Glomerular endothelial cell (primary cell): ENCODE results near the gene CYP4A22. TPM values are rescaled to one million over a fixed set of nuclear protein-coding genes. Genes with fewer than 3 reads are reported as not detected.
A peak's percentile ranks its signal among the peaks of the same experiment; 100 is the strongest.
"Not testable (repeated sequence)": the region's sequence is repeated elsewhere in the genome, so short reads cannot be mapped to it uniquely, and the experiment has no call there.

Experiments
- DNase-seq: peaks from one replicate; pipeline ENCODE4 v3.0.0-alpha.2; 2011; ENCODE audit warnings: low read depth, low spot score; ENCODE audit errors: extremely low read depth
- total RNA-seq: library from RNA; depleted of rRNA; stranded (reverse); fragments of >200 nt; gene quantifications from 2 replicates; pipeline ENCODE4 v1.2.3, GENCODE V29; 2015

The CYP4A22 gene
- total RNA-seq, 1 donor from 2014 or later: not detected

DNA sequence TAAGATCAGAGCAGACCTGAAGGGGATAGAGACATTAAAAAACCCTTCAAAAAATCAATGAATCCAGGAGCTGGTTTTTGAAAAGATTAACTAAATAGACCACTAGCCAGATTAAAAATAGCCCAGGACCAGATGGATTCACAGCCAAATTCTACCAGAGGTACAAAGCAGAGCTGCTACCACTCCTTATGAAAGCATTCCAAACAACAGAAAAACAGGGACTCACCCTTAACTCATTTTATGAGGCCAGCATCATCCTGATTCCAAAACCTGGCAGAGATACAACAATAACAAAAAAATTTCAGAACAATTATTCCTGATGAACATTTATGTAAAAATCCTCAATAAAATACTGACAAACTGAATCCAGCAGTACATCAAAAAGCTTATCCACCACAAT lies 19.2 kb downstream of the CYP4A22 start:
- not testable (repeated sequence) for DNase-seq

DNA sequence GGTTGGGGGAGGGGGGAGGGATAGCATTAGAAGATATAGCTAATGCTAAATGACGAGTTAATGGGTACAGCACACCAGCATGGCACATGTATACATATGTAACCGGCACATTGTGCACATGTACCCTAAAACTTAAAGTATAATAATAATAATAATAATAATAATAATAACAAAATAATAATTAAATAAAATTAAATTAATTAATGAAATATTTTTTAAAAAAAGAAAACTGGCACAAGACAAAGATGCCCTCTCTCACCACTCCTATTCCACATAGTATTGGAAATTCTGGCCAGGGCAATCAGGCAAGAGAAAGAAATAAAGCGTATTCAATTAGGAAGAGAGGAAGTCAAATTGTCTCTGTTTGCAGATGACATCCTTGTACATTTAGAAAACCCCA lies 20.7 kb downstream of the CYP4A22 start:
- DNase-seq: not testable (repeated sequence)

DNA sequence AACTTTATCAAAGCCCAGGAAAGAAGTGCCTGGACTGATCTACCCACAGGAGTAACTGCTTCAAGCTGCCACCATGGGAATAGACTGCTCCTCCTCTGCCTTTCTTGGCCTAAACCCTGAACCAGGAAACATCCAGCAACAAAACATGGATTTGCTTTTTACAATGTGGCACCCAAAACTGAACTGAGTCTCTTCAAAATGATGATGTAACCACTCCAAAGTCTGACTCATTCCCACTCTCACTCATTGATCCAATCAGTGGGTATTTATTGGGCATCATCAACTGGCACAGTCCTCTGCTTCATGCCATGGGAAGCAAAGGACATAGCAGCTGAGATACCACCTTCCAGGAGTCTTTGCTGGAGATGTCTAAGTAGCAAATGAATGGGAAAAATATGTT lies 23.5 kb downstream of the CYP4A22 start:
- no peak for DNase-seq

DNA sequence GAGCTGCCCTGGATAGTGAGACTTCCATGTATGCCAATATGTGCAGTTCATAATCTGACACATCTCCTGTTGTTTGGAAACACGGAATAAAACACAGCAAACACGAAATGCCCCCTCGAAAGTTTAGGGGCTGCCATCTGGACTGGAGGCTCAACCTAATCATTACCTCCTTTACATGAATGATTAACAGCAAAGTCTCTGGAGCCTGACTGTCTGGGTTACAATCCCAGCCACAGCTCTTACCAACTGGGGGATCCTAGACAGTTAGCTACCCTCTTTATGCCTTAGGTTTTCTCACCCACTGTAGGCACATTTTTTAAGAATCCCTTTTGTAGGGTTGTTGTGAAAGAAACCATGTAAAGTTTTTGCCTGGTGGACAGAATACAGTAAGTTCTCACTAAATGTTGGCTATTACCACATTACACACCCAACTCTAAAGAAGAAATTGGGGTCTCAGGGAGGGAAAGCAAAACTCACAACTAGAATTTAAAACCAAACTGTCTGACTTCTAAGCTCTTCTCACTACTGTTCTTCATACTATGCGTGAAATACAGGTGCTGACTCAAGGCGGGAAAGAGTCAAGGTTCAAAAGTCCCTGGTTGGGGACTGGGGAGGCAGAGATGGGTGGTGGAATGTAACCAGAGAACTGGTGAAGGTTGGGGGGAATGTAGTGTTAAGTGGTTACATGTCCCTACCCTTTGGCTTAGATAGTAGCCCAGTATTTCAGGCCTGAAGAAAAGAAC lies 24.2 kb downstream of the CYP4A22 start:
- DNase-seq: no peak

DNA sequence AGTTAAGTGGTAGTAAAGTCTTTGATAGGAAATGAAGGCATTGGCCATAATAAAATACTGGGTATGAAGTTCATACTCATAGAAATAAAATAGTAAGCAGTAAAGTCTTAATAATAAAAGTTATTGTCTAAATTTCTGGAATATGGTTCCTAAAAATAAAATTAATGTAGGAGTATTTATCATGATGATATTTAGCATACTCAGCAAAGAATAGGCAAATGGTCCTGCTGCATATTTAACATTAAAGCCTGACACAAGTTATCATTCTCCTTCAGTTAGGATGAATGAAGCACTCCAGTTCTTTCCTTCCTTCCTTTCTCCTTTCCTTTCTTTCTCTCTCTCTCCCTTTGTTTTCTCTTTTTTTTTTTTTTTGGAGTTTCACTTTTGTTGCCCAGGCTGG lies 27.3 kb downstream of the CYP4A22 start:
- no peak for DNase-seq

DNA sequence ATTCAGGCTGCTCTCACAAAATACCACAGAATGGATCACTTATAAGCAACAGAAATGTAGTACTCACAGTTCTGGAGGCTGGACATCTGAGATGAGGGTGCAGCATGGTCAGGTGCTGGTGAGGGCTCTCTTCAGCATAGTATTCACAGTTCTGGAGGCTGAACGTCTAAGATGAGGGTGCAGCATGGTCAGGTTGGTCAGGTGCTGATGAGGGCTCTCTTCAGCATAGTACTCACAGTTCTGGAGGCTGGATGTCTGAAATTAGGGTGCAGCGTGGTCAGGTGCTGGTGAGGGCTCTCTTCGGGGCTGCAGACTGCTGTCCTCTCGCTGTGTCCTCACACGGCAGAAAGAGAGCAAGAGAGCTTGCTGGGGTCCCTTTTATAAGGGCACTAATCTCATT lies 35.5 kb downstream of the CYP4A22 start:
- no peak for DNase-seq

DNA sequence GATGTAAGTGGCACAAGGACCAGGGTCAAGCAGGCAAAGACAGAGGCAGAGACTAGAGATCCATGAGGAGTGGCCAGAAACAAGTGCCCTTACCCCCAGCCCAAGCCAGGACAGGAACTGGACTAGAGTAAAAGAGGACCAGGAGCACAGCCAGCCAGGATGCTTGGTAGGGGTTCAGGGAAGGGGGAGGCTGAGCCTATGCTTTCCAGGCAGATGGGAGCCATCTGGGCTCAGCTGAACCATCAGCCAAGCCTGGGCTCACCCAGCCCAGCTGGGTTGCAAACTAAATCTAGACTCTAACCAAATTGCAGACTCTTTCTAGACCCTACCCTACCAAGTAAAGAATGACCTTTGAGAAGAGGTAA lies 37.4 kb downstream of the CYP4A22 start:
- no peak for DNase-seq

DNA sequence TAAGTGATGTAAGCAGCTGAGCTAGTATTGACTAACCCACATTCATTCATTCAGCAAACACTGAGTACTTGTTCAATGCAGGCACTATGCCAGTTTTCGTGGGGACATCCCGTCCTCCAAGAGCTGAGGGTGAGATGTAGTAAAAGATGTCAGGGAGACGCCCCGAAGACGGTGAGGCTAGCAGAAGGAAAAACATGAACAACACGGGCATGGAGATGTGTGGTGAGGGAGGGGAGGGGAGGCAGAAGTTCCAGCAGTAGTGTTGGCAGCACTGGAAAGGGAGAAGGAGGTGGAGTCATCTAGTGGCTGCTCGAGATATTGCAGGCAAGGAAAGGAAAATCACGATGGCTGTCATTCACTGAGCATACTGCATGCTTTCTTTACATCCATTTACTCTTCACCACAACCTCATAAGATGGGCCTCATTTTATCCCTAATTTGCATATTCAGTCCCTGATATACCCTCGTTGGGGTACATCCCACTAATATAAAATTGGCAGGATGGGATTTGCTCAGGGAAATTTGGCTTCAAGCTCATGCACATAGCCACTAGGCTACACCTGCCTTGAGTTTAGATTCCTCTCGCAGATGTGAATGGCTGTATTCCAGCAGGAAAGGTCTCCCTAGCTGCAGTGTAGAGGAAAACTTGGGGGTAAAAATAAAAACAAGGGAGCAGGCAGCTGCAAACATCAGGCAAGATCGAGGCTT lies 38.1 kb downstream of the CYP4A22 start:
- DNase-seq: peak; percentile 41

DNA sequence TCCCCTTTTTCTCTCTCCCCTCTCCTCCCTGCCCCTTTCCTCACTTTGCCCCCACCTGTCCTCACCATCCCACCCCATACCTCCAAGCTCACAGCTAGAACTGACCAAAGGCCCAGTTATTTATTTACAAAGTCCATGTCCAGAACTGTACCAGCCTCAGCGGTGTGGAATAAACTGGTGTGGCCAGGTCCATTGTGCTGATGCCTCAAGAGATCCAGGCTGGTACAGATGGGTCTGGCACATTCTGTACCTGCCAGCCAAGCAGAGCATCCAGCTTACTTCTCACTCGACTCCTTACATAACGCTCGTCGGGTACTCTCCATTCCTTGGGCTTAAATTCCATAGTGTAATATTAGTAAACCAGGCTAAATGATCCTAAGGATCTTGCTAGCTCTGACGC lies 40.8 kb downstream of the CYP4A22 start:
- no peak for DNase-seq

DNA sequence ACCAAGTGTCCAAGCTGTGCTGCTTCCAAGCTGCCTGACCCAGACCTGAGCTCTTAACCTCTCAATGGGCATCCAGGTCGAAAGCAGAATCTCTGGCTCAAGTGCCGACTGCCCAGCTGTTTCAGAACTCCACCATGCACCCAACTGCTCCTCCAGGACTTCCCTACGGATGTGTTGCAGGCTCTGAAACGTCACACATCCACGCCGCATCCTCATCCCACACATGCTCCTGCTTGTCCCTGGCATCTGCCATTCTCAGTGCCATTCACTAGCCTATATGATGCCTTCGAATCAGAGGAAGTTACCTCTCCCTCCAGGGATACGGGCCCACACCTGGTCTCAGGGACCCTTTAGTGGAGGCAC lies 41.4 kb downstream of the CYP4A22 start:
- no peak for DNase-seq

DNA sequence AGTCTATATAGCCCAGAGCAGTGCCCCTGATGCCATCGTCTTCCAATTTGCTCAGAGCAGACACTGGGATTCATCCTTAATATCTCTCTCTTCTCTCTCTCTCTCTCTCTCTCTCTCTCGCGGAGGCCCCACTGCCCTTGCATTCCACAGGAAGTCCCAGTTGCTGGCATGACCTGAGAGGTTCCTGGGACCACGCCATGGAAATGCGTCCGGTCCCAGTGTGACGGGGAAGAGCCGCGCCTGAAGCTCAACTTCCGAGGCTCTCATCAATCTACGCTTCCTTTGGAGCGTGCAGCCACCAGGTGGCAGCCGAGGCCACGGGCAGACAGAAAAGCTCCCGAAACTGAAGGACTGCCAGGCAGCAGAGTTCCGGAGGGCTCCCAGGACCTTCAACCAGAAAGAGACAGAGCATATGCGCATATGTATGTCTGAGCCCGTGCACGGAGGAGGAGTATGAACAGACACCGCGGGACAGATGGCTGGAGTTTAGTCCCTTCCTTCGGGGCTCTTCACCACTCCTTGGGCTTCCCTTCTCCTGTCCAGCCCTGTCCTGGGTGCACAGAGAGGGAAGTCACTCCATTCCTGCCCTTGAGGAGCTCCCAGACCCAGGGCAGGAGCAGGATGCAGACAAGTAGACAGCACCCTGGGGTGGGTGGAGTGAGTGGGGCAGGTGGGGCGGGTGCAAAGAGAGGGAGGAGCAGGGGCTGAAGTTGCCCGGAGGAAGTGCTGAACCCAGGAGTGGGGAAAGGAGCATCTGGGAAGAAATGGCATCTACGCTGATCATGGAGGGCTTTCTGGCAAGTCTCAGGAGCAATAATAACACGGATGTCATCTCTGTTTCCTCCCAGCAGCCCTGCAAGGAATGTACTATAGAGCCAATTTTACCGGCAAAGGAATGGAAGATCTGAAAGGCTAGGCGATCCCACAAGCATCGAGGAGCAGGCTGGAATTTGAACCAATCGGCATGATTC lies 42.1 kb downstream of the CYP4A22 start:
- DNase-seq: peak; percentile 68

DNA sequence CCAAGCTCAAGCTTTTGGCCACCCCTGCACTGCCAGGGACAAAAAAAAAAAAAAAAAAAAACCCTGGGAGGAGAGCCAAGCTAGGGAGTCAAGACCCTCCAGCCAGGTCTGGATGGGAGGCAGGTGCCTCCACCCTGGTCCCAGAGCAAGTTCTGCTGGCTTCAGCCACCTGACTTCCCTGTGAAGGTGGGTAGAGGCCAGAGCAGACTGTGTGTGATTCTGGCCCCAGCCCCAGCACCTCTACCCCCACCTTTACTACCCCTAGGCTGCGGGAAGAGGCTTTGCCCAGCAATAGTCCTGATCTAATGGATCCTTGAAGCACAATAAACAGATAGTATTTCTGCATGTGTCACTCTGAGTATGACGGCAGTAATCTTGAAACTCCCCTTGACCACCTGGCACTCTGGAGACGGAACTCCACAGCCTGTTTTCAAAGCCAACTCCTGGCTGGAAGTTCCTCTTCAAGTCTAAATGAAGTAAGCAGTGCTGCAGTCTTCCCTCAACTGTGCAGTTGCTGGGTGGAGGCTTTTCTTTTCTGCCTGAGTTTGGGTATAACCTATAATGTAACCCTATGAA lies 42.8 kb downstream of the CYP4A22 start:
- DNase-seq: no peak

DNA sequence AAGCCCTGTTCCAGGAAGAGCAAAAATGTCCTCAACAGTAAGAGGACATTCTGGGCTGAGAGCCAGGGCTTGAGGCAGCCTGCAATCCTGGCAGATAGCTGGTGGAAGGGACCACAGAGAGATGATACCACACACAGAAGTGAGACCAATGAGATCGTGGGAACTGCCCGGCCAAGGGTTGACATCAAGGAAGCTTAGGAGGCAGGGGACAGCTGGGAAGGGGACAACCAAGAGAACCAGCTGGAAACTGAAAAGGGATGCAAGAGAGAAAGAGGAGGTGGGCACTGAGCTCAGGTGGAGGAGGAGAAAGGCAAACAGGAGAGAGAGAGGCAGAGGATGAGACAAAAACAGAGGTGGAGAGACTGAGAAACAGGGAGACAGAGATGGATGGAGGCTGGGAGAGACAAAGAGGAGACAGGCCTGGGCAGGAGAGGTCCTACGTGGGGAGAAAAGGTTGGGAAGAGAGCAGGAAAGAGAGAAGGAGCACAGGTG lies 43.4 kb downstream of the CYP4A22 start:
- no peak for DNase-seq

DNA sequence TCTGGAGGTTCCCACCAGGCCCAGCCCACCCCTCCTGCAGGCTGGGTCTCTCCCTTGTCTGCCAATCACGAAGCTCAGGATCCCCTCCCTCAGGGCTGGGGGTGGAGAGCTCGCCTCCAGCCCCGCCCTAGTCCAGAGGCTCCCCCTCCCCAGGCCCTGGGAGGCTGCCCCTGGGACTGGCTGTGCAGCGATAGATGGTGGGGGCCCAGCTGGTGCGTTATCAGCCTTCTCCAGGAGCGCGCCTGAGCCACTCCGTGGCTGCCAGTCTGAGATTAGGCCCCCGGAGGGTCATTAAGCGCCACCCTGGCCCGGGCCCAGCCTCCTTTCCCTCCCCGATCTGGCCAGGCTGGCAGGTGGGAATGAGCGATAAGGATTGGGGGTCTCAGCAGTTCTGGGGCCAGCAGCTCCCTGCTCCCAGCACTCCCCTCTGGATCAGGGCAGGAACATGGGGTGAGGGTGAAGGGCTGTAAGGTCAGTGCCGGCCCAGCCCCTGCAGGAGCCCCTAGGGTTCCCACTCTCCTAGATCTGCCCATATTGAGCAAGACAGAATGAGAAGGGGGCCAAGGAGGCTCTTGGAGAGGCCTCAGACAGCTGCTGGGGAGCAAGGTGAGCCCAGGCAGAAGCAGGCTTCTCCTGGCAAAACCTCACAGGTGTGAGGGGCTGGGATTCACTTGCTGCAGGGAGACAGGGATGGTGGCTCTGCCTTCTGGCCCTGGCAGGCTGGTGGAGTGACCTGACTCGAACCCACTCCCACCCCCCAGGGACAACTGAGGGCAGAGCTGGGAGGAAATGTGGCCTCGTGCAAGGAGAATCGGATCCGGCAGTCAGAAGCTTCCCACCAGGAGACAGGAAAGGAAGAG lies 44.1 kb downstream of the CYP4A22 start:
- no peak for DNase-seq

DNA sequence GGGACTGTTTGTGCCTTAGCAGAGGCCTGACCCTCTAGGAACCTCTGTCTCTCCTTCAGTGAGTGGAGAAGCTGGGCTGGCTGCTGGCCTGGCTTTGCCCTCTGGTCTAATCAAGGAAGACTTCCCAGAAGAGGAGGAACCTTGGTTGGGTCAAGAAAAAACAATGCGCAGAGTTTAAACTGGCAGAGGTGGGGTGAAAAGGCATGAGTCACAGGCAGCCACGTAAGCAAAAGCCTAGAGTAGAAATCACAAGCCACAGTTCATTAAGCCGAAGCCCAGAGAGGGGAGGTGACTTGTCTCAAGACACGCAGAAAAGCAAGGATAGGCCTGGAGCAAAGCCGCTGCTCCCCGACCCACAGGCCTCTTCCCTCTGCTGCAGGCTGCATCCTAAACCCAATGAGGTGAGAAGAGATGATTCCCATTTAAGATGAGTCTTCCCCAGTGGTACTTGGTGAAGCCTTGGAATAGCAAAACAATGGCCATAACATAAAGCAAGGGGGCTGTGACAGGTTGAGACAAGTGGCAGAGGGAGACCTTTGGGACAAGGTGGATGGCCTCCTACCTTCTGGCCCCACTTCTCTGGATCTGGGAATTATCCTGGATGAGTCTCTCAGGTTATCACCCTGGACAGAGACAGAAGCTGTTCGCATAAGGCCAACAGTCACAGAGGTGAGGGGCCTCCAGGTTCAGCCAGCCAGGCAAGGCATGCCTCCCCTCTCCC lies 44.9 kb downstream of the CYP4A22 start:
- DNase-seq: no peak

DNA sequence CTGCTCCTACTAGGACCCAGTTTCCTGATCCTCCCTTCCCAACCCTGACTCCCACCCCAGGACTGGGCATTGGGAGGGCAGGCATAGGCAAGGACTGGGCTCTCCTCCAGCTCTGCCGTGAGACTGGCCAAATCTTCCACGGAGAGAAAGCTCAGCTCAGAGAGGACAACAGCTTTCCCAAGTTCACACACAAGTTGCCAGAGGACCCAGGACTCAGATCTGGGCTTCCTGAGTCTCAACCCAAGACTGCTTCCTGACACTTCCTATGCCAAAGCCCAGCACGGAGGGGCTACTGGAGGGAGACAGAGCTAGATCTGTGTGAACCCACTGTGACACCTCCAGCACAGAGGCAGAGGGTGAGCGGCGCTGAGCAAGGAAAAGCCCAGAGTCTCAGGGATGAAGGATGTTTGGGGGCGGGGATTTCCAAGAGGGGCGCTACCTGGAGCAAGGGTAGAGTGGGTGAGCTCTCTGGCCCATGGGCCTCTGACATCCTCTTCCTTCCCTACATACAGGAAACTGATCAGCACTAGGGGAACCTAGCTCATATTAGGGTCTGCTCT lies 45.5 kb downstream of the CYP4A22 start:
- DNase-seq: no peak

DNA sequence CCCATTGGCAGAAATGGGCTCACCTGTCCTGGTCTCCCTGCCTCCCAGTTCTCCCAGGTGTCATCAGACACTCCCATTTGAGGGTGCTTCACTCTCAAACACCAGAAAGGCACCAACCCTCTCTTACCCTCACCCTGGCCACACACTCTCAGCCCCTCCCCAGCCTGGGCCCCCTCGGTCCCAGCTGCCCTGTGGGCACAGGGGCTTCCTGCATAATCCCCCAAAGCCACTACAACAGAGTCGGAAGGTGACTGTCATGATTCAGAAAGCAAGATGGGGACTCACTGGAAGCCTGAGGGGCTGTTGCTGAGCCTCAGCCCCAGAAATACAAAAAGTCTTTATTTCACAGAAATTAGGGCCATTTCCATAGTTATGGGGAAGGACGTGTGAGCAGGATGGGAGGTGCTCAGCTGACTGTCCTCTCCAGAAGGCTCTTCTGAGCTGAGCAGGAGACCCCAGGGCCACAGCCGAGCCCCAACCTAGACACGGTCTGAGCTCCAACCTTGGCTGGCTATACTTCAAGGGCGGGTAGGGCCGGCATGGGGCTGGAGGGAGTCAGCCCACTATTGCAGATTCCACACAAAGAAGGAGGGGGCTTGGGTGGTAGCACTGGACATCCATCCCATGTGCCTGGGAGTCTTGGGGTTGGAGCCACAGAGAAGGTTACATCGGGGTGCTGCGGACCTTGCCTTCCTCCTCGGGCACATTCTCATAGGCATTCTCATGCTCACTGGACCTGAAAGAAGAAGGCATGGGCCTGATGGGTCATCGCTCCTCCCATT lies 46.3 kb downstream of the CYP4A22 start:
- no peak for DNase-seq
